DLD1 (cell line): ENCODE results near the gene HPS1.

ENCODE experiments used
- in situ Hi-C: cut with HindIII; loops from 2 replicates; pipeline ENCODE4 v1.10.0; 2017; ENCODE audit warnings: low sequenced_read_pairs

HPS1 gene

DNA sequence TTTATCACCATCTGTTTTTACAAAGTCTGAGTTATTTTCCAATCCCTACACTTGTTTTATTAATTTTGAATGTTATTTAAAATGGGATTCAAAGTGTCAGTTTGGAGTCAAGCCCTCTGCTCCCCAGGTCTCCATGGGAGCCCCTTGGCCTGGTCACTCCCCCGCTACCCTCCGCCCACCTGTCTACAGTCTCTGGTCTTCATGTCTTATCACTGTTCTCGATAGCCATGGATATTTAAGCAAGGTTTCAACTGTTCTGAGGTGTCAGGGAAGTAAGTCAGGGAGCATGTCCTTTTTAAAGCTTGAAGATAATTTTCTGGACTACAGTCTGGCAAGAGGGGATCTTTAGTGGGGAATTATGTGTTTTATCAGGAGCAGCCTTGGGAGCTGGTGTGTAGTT lies 19.1 kb upstream of the HPS1 start:
- in situ Hi-C loops, result no loop called here

DNA sequence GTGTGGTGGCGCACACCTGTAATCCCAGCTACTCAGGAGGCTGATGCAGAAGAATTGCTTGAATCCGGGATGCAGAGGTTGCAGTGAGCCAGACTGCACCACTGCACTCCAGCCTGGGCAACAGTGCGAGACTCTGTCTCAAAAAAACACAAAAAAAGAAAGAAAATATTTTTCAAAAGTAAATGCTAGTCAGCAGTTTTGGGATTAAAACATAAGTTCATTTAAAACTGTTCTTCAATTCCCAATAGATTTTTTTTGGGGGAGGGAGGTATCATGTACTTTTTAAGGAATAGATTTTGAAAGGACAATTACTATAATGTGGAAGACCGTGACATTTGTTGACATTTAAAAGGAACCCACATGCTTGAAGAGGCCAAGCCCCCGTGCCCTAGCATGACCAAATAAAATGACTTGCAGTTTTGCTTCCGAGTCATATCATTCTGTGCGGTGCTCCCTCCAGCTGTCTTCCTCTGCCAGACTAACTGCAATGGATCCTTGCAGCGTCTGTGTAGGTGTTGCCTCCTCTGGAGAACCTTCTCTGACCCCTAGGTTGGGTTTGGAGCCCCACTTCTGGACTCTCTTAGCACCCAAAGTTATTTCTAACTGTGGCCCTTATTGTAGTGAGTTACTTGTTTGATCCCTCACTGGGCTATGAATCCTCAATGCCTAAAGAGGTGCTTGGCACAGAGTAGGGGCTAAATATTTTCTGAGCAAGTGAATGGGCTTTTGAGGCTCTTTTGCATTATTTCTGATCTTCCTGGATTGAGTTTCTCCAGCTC lies 17.4 kb upstream of the HPS1 start:
- in situ Hi-C loops, result no loop called here

DNA sequence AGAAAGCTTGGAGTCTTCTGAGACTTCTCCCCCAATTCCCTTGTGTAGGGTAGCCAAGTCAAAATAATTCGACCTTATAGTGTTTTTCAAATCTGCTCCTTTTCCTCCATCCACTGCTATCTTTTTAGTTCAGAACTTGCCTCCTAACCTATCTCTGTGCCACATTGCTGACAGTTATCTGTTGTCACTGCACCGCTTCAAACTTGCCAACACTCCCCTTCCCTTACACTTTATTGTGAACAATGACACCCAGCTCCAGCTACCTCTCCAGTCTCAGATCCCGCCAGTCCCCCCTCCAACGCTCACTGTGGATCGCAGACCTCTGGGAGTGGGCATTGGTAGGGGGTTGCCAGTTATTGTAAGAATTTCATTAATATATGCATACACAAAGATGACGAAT lies 16.3 kb upstream of the HPS1 start:
- in situ Hi-C loops, result no loop called here

DNA sequence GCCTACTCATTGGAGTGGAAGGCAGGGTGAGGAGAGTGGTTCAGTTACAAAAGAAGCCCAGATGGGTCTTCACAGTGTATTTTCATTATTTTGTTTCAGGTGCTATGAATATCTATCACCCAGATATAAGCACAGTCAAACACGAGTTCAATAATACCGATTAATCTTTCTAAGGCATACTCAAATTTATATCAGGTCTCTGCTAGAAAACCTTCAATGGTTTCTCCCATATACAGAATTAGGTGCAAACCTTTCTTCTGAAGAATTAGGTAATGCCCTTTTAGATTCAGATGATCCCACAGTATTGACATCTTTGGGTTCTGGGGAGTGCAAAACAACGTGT lies 14.7 kb upstream of the HPS1 start:
- in situ Hi-C loops, result no loop called here

DNA sequence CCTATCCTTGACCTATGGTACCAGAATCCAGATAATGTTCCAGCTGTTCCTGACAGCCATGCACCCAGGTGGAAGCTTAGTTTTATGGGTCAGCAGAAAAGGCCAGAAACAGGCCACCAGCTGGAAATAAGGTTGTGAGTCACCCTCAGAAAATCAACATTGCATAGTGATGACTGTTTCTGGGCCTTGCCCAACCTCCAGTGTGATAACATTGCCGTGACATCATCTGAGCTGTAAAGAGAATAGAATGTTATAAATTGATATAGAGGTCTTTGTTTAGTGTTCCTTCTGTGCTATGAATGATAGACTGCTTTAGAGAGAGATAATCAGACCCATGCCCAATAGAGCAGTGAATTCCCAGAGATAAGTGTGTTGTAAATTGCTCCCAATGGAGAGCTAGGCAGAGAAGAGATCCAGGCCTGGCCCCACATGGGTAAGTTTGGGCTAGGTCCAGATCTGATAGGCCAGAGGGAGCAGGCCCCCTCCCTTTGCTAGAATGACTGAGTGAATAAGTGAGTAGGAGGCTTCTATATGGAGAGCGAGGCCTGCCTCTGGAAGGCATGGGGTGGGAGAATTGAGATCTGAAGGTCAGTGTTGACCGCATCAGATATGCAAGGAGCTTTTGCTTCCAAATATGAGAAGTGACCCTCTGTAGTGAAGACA lies 14.2 kb upstream of the HPS1 start:
- in situ Hi-C loops, result no loop called here

DNA sequence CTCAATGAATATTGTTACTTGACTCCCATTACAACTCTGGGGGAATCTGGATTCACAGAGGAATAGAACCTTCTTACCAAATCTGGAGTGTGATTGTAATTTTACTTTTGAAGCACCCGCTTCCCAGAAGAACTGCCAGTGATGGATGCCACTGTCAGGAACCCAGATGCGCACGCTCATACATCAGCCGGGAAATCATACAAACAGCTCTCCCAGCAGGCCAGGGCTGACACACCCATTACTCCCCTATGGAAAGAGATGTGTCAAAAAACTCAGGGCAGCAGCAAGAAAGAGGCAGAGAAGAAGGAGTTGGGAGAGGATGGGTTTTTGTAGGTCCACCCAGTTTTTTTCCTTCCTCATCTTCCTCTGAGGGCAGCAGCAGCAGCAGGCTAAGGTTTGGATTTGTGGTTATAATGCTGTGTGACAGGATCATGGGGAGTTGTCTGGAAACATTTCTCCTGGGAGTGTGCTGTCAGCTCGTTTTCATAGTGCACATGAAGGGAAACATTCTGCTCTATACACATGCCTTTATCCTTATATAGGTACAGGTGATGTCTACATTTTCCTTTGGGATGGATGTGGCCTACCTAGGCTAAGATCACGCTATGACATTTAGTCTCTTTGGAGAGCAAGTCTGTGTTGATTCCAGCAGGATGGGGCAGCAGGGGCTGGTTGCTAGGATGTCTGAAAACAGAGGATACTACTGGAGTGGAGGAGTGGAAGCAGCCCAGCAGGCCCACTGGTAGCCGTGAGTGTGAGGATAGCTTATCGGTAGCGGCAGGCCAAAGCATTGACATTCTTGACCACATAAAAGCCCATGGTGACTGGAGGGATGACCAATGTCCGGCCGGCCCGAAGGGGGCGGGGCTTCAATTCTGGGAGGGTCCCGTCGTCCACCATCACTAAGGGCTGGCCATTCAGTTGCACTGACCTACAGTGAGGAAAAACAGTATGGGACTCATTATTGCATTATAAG lies 12.4 kb upstream of the HPS1 start:
- in situ Hi-C loops, result no loop called here

DNA sequence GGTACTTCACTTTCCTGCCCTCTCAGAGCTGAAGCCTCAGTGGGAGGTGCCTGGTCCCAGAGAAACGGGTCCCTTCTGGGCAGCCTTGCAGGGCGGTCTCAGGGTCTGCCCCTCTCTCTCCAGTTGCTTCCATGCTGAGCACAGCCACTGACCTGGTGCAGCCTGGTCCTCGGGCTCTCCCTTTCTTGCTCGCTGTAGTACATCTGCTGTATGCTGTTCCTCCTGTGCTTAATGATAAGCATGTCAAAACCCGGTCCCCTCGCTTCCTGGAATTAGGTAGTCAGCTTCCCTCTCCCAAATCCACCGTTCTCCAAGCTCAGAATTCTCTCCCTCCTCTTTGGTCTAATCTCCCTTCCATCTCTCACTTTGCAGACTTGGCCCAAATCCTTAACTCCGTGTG lies 11.0 kb upstream of the HPS1 start:
- in situ Hi-C loops, result no loop called here

DNA sequence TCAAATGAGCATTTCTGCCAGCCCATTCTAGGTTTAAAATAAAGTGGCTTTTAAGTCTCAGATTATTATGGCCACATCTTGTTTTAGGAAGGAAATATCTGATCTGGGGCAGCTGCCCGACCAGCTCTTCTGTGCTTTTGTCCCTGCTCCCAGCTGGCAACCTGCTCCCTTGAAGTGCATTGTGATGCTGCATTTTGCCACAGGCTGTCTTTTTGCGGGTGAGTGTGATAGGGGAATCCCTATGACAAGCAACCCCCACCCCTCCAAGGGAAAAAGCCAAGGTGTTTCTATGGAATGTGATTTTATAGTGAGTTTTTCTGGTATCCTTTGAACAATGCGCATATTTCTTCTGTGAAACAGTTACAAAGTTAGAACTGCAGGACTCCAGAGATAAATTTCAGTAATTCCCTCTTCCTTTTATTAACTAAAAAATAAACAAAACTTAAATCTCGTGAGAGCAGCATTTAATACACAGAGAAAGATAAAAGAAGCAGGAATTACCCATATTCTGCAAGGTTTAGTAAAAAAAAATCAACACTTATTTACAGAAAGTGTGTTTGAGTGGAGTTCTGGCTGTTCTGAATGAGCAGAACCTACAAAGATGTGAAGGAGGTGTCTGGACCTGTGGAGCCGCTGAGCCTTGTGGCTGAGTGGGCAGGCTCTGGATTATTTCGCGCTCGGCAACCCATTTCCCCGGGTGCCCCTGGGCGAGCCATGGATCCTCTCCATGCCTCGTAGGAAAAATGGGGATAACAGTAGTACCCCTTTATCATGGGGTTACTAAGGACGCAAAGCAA lies 10.1 kb upstream of the HPS1 start:
- in situ Hi-C loops, result no loop called here

DNA sequence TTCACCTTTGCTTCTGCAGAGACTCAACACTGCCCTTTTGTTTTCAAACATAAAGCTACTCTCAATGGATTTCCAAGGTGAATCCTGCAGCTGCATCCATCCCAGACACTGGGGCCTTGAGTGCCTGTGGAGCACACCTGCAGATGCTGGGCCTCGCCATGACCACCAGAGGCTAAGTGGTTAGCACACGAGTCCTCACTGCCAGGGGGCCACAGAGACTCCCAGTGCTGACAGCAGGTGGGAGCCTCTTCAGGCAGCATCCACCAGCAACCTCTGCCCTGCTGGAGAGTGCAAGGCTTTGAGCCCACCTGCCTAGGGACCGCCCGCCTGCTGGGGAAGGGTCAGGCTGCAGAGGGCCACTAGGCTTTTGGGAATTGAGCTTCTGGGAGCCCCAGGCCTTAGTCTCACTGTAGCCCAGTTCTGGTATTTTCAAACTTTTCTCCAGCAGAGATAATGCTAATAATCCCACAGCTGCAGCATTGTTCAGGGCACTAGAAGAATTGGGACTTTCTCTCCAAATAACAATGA lies 9.4 kb upstream of the HPS1 start:
- in situ Hi-C loops, result no loop called here

DNA sequence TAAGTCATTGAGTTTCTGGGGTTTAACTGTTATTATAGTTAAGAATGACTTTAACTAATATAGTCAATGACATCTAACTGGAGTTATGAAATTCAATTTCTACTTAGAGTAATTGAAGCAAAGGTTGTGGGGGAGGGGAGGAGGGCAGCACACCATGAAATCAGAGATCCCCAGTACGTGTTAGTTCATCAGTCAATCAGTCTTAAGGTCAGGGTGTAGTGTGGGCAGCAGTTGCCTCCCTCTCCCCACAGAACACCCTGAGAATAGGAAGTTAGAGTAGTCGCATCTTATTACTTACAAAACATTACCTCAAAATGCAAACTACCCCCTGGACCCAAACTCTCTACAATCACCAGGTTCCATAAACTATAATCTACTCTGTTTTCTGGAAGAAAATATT lies 7.0 kb upstream of the HPS1 start:
- in situ Hi-C loops, result no loop called here

DNA sequence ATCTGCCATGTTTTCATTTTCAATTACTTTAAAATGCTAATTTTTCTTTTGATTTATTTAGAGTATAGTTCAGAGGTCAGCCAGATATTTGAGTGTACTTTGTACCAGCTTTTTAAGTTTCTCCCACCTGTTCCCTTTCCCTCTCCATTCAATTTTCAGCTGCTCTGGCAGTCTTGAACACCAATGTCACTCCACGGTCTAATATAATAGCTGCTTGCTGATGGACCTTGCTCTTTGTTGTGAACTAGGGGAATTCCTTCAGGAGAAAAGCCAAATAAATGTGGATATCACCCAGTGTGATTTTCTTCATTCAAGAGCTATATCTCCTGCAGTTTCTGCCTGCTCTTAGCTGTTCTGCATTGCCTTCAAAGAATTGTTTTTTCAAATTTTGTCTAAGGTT lies 3.9 kb upstream of the HPS1 start:
- in situ Hi-C loops, result no loop called here

DNA sequence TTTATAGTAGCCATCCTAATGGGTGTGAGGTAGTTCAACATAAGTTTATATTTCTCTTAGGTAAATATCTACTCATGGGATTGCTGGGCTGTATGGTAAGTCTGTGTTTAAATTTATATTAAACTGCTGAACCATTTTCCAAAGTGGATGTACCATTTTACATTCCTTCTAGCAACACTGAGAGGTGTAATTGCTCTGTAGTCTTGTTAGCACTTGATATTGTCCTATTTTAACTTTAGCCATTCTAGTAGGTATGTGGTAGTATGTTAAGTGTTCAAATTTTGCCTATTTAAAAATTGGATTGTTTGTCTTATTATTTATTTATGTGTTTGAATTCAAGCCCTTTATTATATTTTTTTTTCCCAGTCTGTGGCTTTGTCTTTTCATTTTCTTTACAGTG lies 2.6 kb upstream of the HPS1 start:
- in situ Hi-C loops, result no loop called here

DNA sequence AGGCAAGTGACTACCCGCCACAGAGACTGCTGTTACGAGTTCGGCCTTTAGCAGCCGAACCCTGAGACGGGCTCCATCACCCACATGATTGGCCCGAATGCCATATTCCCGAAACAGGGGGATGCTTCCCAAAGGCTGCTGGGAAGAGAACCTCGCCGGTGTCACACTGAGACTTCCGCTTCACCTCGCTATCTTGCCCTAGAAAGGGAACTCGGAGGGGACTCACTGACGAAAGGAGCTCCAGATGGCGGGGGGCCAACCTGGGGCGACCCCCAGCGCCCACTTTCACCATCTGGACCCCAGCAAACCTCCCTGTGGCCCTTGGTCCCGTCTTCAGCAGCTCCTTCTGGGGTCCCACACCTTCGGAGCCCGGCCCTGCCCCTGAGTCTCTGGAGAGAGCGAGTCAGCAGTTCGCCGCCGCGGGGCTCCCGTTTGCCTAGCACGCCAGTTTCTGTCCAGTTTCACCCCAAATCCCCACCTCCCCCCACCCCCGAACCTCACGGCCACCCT lies 529 bp downstream of the HPS1 start:
- in situ Hi-C loops, result no loop called here

DNA sequence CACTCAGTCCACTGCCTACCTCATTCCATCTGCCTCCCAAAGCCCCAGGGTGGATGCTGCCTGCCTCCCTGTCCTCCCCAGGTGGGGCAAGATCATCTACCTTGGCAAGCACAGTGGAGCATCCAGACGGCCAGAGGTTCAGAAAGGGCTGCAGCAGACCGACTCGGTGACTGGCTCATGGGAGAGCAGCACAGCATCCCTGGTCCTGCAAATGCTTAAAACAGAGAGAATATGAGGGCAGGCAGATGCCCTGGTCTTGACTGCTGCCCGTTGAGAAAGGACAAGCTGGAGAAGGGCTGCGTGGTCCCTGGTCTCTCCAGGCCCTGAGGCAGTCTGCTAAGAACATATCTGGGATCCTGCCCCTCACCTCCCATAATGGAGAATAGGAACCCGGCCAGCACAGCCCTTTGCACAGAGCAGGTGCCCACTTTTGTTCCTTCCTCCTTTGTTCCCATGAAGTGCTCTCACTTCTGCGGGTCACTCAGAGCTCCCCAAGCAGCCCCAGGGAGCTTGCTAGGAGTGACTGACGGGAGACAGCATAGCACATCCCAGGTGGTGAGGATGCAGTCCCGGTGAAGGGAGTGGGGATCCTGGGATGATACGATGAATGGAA lies 1.4 kb downstream of the HPS1 start:
- in situ Hi-C loops, result no loop called here

DNA sequence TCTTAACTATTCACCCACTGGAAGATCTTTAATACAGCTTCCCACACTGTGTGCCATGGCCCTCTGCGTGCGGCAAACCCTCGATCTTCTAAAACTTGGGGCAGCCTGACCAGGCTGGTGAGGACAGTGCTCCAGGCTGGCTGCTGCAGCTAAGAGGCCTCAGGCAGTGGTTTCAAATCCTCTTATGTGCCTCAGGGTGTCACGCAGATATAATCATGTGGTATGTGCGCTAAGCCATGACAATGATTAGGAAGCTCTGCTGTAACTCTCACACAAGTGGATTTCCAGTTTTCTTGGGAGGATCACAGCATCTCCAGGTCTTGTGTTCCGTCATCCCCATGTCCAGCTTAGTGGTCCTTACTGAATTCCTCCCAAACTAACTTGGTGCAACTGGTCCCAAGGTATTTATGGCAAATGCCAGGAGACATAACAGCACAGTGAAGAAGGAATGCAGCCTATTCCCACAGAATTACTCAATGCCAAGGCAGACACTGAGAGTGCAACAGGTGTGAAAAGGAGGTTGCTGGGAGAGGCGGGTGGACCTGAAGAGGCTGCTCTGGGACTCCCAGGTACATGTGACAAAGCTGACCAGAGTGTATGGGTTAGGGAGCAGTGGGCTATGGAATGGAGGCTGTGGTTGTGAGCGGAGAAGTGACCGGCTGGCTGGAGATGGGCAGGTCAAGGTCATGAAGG lies 2.3 kb downstream of the HPS1 start:
- in situ Hi-C loops, result no loop called here

DNA sequence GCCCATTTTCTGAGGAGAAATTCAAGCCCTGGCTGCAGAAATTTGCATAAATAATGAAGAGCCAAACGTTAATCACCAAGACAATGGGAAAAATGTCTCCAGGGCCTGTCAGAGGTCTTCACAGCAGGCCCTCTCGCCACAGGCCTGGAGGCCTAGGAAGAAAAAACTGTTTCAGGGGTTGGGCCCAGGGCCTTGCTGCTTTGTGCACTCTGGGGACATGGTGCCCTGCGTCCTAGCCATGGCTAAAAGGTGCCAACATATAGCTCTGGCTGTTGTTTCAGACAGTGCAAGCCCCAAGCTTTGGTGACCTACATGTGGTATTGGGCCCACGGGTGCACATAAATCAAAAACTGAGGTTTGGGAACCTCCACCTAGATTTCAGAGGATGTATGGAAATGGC lies 8.0 kb downstream of the HPS1 start:
- in situ Hi-C loops, result no loop called here

DNA sequence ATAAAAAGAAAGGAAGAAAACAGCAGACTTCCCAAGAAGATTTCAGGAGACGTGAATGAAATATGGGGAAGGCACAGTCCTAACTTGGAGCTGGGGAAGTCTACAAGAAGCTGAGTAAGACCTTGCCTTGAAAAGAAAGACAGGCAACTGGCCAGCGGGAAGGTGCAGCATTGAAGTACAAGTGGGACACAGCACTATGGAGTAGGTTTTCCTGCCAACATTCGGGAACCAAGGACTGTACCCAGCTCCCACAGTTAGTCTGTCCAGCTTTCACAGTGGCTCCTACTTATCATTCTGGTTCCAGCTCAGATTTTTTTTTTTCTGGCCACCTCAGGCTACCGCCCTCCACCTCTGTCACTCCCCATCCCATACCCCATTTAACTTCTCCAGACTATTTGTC lies 10.0 kb downstream of the HPS1 start:
- in situ Hi-C loops, result no loop called here

DNA sequence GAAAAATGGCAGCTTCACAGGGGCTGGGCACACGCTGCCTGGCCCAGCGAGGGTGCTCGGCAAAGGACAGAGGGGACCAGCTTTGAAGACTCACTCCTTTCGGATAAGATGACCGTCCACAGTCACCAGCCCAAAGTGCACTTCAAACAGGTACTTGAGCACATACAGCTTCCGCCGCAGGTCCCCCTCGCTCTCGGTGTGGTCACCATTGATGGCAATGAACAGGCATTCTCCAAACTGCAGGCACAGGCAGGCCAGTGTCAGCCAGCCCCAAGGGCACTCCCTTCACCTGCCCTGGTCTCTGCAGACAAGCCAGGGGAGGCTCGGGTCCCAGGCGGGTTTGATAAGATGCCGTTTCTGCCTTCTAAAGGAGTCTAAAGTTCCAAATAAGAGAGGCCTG lies 11.6 kb downstream of the HPS1 start:
- in situ Hi-C loops, result no loop called here
